ENCODE data around the gene MCM5.
A peak's percentile ranks its signal among the peaks of the same experiment; 100 is the strongest.

The MCM5 gene

GRCh38 chr22:35404176-35404575 is 4.2 kb downstream of the MCM5 start:
- DNase-seq = no peak

DNA sequence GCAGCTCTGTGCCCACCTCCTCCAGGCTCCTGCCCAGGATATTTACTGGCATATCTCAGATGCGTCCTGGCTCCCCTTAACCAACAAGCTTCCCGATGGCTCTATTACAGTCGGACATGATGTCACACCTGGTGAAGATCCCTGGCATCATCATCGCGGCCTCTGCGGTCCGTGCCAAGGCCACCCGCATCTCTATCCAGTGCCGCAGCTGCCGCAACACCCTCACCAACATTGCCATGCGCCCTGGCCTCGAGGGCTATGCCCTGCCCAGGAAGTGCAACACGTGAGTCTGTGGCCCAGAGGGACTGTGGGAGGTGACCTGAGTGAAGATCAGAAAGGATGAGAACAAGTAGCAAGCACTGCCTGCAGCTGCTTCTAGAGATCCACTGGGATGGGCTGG is 6.5 kb downstream of the MCM5 start:
- no peak for DNase-seq

- DNase-seq = no peak
These were observed 7.4 kb downstream of the MCM5 start for GRCh38 chr22:35407362-35407761.

- no peak for DNase-seq
These were observed 10.1 kb downstream of the MCM5 start for GRCh38 chr22:35409783-35410662.

GRCh38 chr22:35410663-35411034 is 10.7 kb downstream of the MCM5 start:
- DNase-seq = no peak

GRCh38 chr22:35411102-35411501 is 11.2 kb downstream of the MCM5 start:
- no peak for DNase-seq

- no peak for DNase-seq
These were observed 13.7 kb downstream of the MCM5 start for GRCh38 chr22:35413624-35414023.

DNA sequence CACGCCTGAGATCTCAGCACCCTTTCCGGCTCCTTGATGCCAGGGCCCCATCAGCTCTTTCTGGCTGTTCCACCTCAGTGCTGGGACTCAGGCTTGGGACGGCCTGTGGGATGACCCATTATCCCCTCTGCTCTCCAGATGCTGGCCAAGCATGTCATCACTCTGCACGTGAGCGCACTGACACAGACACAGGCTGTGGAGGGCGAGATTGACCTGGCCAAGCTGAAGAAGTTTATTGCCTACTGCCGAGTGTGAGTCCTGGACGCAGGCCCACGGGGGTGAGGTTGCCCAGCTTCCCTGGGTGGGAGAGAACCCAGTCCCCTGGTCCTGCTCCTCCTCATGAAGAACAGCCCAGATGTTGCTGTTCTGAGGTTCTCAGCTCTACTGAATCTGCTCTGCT is 17.7 kb downstream of the MCM5 start:
- no peak for DNase-seq

DNA sequence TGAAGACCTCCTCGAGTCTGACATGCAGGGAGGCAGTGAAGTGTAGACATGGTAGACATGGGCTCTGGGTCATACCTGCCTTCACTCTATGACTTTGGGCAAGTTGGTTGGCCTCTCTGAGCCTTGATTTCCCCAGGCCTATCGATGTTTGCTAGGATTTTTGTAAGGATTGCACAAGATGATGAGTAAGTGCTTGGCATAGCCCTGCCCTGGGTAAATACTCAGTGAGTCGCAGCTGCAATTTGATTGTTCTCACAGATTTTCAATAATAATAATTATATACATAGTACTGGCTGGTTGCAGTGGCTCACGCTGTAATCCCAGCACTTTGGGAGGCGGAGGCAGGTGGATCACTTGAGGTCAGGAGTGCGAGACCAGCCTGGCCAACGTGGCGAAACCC is 18.1 kb downstream of the MCM5 start:
- DNase-seq = no peak

GRCh38 chr22:35418731-35419130 is 18.8 kb downstream of the MCM5 start:
- no peak for DNase-seq

- DNase-seq = no peak
These were observed 19.8 kb downstream of the MCM5 start for GRCh38 chr22:35419756-35420155.

GRCh38 chr22:35421121-35421520 is 21.2 kb downstream of the MCM5 start:
- no peak for DNase-seq

DNA sequence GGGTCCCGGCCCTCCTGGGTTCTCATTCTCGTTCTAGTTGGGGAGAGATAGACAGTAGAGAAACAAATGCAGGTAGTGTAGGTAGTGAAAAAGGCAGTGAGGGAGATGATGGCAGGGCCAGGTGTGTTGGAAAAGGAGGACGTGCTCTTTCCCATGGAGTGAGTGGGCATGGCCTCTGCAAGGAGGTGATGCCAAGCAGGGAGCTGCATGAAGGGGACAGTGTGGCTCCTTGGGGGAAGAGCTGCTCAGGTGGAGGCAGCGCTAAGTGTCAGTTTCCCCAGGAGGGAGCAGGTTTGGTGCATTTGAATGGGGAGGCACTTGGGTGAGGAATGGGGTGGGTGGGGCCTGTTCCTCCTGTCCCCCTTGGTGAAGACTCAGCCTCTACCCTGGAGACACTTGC is 22.2 kb downstream of the MCM5 start:
- no peak for DNase-seq

- no peak for DNase-seq
These were observed 23.0 kb downstream of the MCM5 start for GRCh38 chr22:35422936-35423335.

- no peak for DNase-seq
These were observed 24.1 kb downstream of the MCM5 start for GRCh38 chr22:35424081-35424480.

GRCh38 chr22:35424761-35425160 is 24.8 kb downstream of the MCM5 start:
- no peak for DNase-seq

GRCh38 chr22:35425546-35425945 is 25.6 kb downstream of the MCM5 start:
- DNase-seq = no peak

- no peak for DNase-seq
These were observed 26.2 kb downstream of the MCM5 start for GRCh38 chr22:35425971-35426800.

- DNase-seq = no peak
These were observed 26.8 kb downstream of the MCM5 start for GRCh38 chr22:35426801-35427140.

GRCh38 chr22:35430897-35431322 is 31.0 kb downstream of the MCM5 start:
- DNase-seq = peak; percentile 22 to 66 (median 44)

GRCh38 chr22:35431483-35432227 is 31.7 kb downstream of the MCM5 start:
- DNase-seq = no peak

GRCh38 chr22:35432228-35432905 is 32.4 kb downstream of the MCM5 start:
- no peak for DNase-seq
